HEK293 (cell line): ENCODE data around the gene SLC11A2.

Source experiments
- BCL11A ChIP-seq: fragments of 450-650 bp; formaldehyde crosslinking; IDR thresholded peaks from 2 replicates; pipeline ENCODE4 v1.5.1; 2016; ENCODE audit warnings: low read depth, missing biosample characterization, missing genetic modification characterization
- FEZF1 ChIP-seq: fragments of 450-650 bp; formaldehyde crosslinking; IDR thresholded peaks from 2 replicates; pipeline ENCODE4 v1.5.1; 2016; ENCODE audit warnings: missing biosample characterization, missing genetic modification characterization
- TCF7L2 ChIP-seq: IDR thresholded peaks from 2 replicates; pipeline ENCODE4 v1.6.1; 2011; ENCODE audit warnings: low read depth, mild to moderate bottlenecking, inconsistent platforms, low read length, moderate library complexity, borderline replicate concordance
- YY1 ChIP-seq: fragments of 450-650 bp; formaldehyde crosslinking; IDR thresholded peaks from 2 replicates; pipeline ENCODE4 v1.5.1; 2018; ENCODE audit warnings: missing biosample characterization, missing genetic modification characterization
- ZBTB21 ChIP-seq: fragments of 450-650 bp; formaldehyde crosslinking; IDR thresholded peaks from 2 replicates; pipeline ENCODE4 v1.5.1; 2017; ENCODE audit warnings: missing biosample characterization, missing genetic modification characterization
- ZNF350 ChIP-seq: fragments of 450-650 bp; formaldehyde crosslinking; IDR thresholded peaks from 2 replicates; pipeline ENCODE4 v1.5.0; 2017; ENCODE audit warnings: missing biosample characterization, mild to moderate bottlenecking, missing genetic modification characterization
- ZNF366 ChIP-seq: fragments of 450-650 bp; formaldehyde crosslinking; conservative IDR thresholded peaks from 2 replicates; pipeline ENCODE4 v1.5.1; 2016; ENCODE audit warnings: missing biosample characterization, missing genetic modification characterization
- ZNF585B ChIP-seq: fragments of 450-650 bp; formaldehyde crosslinking; IDR thresholded peaks from 2 replicates; pipeline ENCODE4 v1.5.1; 2016; ENCODE audit warnings: missing biosample characterization, missing genetic modification characterization
- ZNF596 ChIP-seq: fragments of 450-650 bp; IDR thresholded peaks from 2 replicates; pipeline ENCODE4 v1.5.0; 2018; ENCODE audit warnings: missing biosample characterization, mild to moderate bottlenecking, missing genetic modification characterization, moderate library complexity
- ZNF707 ChIP-seq: fragments of 450-650 bp; formaldehyde crosslinking; IDR thresholded peaks from 2 replicates; pipeline ENCODE4 v1.5.1; 2016; ENCODE audit warnings: missing biosample characterization, missing genetic modification characterization
- ZNF792 ChIP-seq: fragments of 450-650 bp; formaldehyde crosslinking; IDR thresholded peaks from 2 replicates; pipeline ENCODE4 v1.5.1; 2016; ENCODE audit warnings: missing biosample characterization, missing genetic modification characterization
- TF ChIP-seq, protein P1 (sequence below): fragments of 450-650 bp; formaldehyde crosslinking; IDR thresholded peaks from 2 replicates; pipeline ENCODE4 v1.5.1; 2016; ENCODE audit warnings: missing biosample characterization, missing genetic modification characterization
- TF ChIP-seq, protein P2 (sequence below): fragments of 450-650 bp; formaldehyde crosslinking; IDR thresholded peaks from 2 replicates; pipeline ENCODE4 v1.5.1; 2016; ENCODE audit warnings: missing biosample characterization, missing genetic modification characterization
- TF ChIP-seq, protein P3 (sequence below): fragments of 450-650 bp; formaldehyde crosslinking; IDR thresholded peaks from 2 replicates; pipeline ENCODE4 v1.5.1; 2016; ENCODE audit warnings: missing biosample characterization, missing genetic modification characterization

DNA sequence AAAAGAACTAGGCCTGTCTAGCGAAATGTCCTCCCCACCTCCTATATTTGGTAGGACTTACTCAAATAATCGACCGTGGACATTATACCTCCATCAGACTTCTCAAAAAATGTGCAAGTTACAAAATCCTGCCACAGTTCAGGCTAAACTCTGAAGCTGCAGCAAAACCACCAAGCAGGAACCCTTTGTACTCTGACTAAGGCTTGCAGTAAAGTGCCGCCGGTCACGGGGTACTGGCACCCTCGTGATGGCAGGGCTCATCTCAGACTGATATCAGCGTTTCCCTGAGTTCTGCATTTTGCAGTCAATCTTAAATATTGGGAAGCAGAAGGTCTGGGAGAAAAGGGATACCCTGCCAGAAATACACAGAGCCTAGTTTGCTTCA, 17.1 kb downstream of the SLC11A2 start:
- TF ChIP-seq ZNF792 (no peak), TCF7L2 (no peak), FEZF1 (no peak), YY1 (tag by site-specific recombination) (no peak), ZNF350 (no peak), ZNF596 (tag by site-specific recombination) (no peak), ZNF585B (tag by site-specific recombination) (no peak), ZNF366 (tag by site-specific recombination) (no peak), ZNF707 (tag by site-specific recombination) (no peak), BCL11A (tag by site-specific recombination) (no peak), ZBTB21 (tag by site-specific recombination) (no peak)
- TF ChIP-seq, protein P1, sequence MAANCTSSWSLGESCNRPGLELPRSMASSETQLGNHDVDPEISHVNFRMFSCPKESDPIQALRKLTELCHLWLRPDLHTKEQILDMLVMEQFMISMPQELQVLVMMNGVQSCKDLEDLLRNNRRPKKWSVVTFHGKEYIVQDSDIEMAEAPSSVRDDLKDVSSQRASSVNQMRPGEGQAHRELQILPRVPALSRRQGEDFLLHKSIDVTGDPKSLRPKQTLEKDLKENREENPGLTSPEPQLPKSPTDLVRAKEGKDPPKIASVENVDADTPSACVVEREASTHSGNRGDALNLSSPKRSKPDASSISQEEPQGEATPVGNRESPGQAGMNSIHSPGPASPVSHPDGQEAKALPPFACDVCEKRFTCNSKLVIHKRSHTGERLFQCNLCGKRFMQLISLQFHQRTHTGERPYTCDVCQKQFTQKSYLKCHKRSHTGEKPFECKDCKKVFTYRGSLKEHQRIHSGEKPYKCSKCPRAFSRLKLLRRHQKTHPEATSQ, result no peak
- TF ChIP-seq, protein P2, sequence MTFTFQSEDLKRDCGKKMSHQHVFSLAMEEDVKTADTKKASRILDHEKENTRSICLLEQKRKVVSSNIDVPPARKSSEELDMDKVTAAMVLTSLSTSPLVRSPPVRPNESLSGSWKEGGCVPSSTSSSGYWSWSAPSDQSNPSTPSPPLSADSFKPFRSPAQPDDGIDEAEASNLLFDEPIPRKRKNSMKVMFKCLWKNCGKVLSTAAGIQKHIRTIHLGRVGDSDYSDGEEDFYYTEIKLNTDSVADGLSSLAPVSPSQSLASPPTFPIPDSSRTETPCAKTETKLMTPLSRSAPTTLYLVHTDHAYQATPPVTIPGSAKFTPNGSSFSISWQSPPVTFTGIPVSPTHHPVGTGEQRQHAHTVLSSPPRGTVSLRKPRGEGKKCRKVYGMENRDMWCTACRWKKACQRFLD (tag by site-specific recombination), result no peak
- TF ChIP-seq, protein P3, sequence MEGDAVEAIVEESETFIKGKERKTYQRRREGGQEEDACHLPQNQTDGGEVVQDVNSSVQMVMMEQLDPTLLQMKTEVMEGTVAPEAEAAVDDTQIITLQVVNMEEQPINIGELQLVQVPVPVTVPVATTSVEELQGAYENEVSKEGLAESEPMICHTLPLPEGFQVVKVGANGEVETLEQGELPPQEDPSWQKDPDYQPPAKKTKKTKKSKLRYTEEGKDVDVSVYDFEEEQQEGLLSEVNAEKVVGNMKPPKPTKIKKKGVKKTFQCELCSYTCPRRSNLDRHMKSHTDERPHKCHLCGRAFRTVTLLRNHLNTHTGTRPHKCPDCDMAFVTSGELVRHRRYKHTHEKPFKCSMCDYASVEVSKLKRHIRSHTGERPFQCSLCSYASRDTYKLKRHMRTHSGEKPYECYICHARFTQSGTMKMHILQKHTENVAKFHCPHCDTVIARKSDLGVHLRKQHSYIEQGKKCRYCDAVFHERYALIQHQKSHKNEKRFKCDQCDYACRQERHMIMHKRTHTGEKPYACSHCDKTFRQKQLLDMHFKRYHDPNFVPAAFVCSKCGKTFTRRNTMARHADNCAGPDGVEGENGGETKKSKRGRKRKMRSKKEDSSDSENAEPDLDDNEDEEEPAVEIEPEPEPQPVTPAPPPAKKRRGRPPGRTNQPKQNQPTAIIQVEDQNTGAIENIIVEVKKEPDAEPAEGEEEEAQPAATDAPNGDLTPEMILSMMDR (tag by site-specific recombination), result no peak
